ENCODE data around the gene PLEKHM2.

Gene PLEKHM2

GRCh38 chr1:15770313-15770962, 86.3 kb downstream of the PLEKHM2 start:
- Histone ChIP-seq H3K9me2 (ENCODE audit: low read depth, low read length) (no peaks in the 10 kb centered on the region), H3K36me3 (ENCODE audit: insufficient read depth, low read length) (no peaks in the 10 kb centered on the region)
- TF ChIP-seq EZH2 (IDR thresholded peaks at IDR 0.05; ENCODE audit: borderline replicate concordance, low read length) (no peak), CTCF (IDR thresholded peaks at IDR 0.05; ENCODE audit: low read length) (no peak)

GRCh38 chr1:15771836-15772515, 87.9 kb downstream of the PLEKHM2 start:
- H3K27me3 ChIP-seq (ENCODE audit: insufficient read depth, low read length): peaks cover 3% of the 10 kb centered on the region; the same call in 1 of the 2 replicates
- H2AFZ ChIP-seq (ENCODE audit: low read length): no peak overlapping the region
- no peaks in the 10 kb centered on the region for H4K20me1 ChIP-seq (ENCODE audit: insufficient read depth, low read length)
- no peak overlapping the region for H3K4me2 ChIP-seq (ENCODE audit: low read length)
- no peaks in the 10 kb centered on the region for H3K9me2 ChIP-seq (ENCODE audit: low read depth, low read length)
- H3K9ac ChIP-seq (ENCODE audit: low read length): no peak overlapping the region
- H3K4me1 ChIP-seq (ENCODE audit: insufficient read depth, low read length, severe bottlenecking): no peaks in the 10 kb centered on the region
- H3K4me3 ChIP-seq (ENCODE audit: low read depth, low read length, poor library complexity, severe bottlenecking): no peak overlapping the region
- TF ChIP-seq EZH2 (IDR thresholded peaks at IDR 0.05; ENCODE audit: borderline replicate concordance, low read length) (no peak), CTCF (IDR thresholded peaks at IDR 0.05; ENCODE audit: low read length) (no peak)
- H3K27ac ChIP-seq (ENCODE audit: low read depth, low read length, poor library complexity, severe bottlenecking): no peak overlapping the region
- no peaks in the 10 kb centered on the region for H3K79me2 ChIP-seq (ENCODE audit: insufficient read depth, low read length)
- no peaks in the 10 kb centered on the region for H3K9me3 ChIP-seq (ENCODE audit: low read length)
- H3F3A ChIP-seq (ENCODE audit: insufficient read depth, low read length): no peaks in the 10 kb centered on the region
- no peaks in the 10 kb centered on the region for H3K36me3 ChIP-seq (ENCODE audit: insufficient read depth, low read length)

More at GRCh38 chr1:15770313-15770962, 86.3 kb downstream of the PLEKHM2 start:
- Histone ChIP-seq H2AFZ (ENCODE audit: low read length) (no peak overlapping the region), H3F3A (ENCODE audit: insufficient read depth, low read length) (no peaks in the 10 kb centered on the region), H3K9me3 (ENCODE audit: low read length) (no peaks in the 10 kb centered on the region), H3K4me3 (ENCODE audit: low read depth, low read length, poor library complexity, severe bottlenecking) (no peak overlapping the region), H4K20me1 (ENCODE audit: insufficient read depth, low read length) (no peaks in the 10 kb centered on the region), H3K4me1 (ENCODE audit: insufficient read depth, low read length, severe bottlenecking) (no peaks in the 10 kb centered on the region), H3K27me3 (ENCODE audit: insufficient read depth, low read length) (peaks cover 3% of the 10 kb centered on the region; the same call in 1 of the 2 replicates), H3K27ac (ENCODE audit: low read depth, low read length, poor library complexity, severe bottlenecking) (no peak overlapping the region), H3K9ac (ENCODE audit: low read length) (no peak overlapping the region), H3K79me2 (ENCODE audit: insufficient read depth, low read length) (no peaks in the 10 kb centered on the region), H3K4me2 (ENCODE audit: low read length) (no peak overlapping the region)

DNA sequence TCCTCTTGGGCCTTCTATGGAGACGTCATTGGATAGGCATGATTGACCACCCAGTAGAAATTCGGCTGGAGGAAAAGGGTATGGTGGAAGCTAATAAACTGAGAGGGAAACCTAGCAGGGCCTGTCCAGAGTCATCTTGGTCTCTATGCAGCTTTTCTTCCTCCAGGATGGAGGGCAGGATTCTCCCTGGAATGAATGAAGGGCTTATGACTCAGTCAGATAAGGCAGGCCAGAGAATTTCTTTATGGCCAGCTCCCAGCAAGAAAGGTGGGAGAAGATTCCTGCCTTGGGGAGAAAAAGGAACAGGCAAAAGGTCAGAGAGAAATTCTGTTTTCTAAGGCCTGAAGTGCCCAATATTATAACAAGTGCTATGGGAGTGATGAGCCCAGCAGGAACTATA, 91.6 kb downstream of the PLEKHM2 start:
- H3K4me3 ChIP-seq (ENCODE audit: low read depth, low read length, poor library complexity, severe bottlenecking): no peak overlapping the region
- no peaks in the 10 kb centered on the region for H3K9me3 ChIP-seq (ENCODE audit: low read length)
- no peak overlapping the region for H3K9ac ChIP-seq (ENCODE audit: low read length)
- no peaks in the 10 kb centered on the region; the same call in 1 of the 2 replicates for H3K27me3 ChIP-seq (ENCODE audit: insufficient read depth, low read length)
- H3K9me2 ChIP-seq (ENCODE audit: low read depth, low read length): no peaks in the 10 kb centered on the region
- H4K20me1 ChIP-seq (ENCODE audit: insufficient read depth, low read length): no peaks in the 10 kb centered on the region
- H3K79me2 ChIP-seq (ENCODE audit: insufficient read depth, low read length): no peaks in the 10 kb centered on the region
- no peaks in the 10 kb centered on the region for H3K4me1 ChIP-seq (ENCODE audit: insufficient read depth, low read length, severe bottlenecking)
- TF ChIP-seq EZH2 (IDR thresholded peaks at IDR 0.05; ENCODE audit: borderline replicate concordance, low read length) (no peak), CTCF (IDR thresholded peaks at IDR 0.05; ENCODE audit: low read length) (no peak)
- no peak overlapping the region for H3K27ac ChIP-seq (ENCODE audit: low read depth, low read length, poor library complexity, severe bottlenecking)
- no peaks in the 10 kb centered on the region for H3F3A ChIP-seq (ENCODE audit: insufficient read depth, low read length)
- no peak overlapping the region for H2AFZ ChIP-seq (ENCODE audit: low read length)
- no peaks in the 10 kb centered on the region for H3K36me3 ChIP-seq (ENCODE audit: insufficient read depth, low read length)
- H3K4me2 ChIP-seq (ENCODE audit: low read length): no peak overlapping the region

All from OCI-LY1 (cell line).